ENCODE results near the gene MLXIP. TPM values are rescaled to one million over a fixed set of nuclear protein-coding genes. Genes with fewer than 3 reads are reported as not detected.
"Not testable (repeated sequence)": the region's sequence is repeated elsewhere in the genome, so short reads cannot be mapped to it uniquely, and the experiment has no call there.

MLXIP gene
- total RNA-seq, 1 donor from 2014 or later, result 34.2 TPM

DNA sequence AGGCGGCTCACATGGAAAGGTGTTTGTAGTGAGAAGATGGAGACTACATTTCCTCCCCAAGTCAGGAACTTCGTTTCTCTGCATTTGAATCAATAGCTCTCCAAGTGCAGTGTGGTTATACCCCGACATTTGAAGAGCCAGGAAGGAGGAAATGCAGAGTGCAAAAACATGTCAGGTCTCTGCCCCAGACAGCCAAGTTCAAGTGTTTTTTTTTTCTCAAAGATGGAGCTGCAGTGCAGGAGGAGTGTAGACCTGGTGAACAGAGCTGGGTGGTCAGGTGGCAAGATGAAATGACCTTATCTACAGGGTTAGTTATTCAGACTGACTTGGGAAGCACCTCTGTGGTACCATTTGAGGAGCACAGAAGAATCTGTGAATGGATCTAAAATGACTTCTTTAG is 21.3 kb downstream of the MLXIP start:
- Histone ChIP-seq H3K27me3 (ENCODE audit: control insufficient read depth, insufficient read depth, low read length) (no peaks in the 10 kb centered on the region), H3K36me3 (ENCODE audit: control insufficient read depth, insufficient read depth, low read length) (no peaks in the 10 kb centered on the region), H3K4me3 (ENCODE audit: low read depth, low read length) (no peak overlapping the region)
- TF ChIP-seq, protein P1, sequence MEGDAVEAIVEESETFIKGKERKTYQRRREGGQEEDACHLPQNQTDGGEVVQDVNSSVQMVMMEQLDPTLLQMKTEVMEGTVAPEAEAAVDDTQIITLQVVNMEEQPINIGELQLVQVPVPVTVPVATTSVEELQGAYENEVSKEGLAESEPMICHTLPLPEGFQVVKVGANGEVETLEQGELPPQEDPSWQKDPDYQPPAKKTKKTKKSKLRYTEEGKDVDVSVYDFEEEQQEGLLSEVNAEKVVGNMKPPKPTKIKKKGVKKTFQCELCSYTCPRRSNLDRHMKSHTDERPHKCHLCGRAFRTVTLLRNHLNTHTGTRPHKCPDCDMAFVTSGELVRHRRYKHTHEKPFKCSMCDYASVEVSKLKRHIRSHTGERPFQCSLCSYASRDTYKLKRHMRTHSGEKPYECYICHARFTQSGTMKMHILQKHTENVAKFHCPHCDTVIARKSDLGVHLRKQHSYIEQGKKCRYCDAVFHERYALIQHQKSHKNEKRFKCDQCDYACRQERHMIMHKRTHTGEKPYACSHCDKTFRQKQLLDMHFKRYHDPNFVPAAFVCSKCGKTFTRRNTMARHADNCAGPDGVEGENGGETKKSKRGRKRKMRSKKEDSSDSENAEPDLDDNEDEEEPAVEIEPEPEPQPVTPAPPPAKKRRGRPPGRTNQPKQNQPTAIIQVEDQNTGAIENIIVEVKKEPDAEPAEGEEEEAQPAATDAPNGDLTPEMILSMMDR (IDR thresholded peaks at IDR 0.05; ENCODE audit: insufficient read depth, low read length, poor library complexity, severe bottlenecking), result no peak
- no peak for DNase-seq (ENCODE audit: low read depth)

DNA sequence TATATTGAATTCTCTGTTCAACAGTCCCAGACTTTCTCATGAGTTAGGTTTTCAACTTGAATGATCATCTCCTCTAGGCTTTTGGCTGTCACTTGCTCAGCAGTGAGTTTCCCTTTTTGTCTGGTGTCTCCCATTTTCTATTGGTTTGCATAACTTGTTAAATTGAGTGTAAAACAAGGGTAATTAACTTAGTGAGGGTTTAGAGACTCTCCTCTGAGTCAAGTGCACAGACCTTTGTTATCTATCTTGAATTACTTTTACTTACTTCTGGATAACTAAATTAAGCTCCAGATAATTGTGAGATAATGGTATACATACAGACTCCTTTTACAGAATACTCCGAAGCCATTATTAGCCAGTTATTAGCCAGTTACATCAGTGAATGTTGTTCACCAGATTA is 22.0 kb downstream of the MLXIP start:
- H3K36me3 ChIP-seq (ENCODE audit: control insufficient read depth, insufficient read depth, low read length), result no peaks in the 10 kb centered on the region
- H3K4me3 ChIP-seq (ENCODE audit: low read depth, low read length), result no peak overlapping the region
- TF ChIP-seq, protein P1 (IDR thresholded peaks at IDR 0.05; ENCODE audit: insufficient read depth, low read length, poor library complexity, severe bottlenecking), result no peak
- no peak for DNase-seq (ENCODE audit: low read depth)
- no peaks in the 10 kb centered on the region for H3K27me3 ChIP-seq (ENCODE audit: control insufficient read depth, insufficient read depth, low read length)

DNA sequence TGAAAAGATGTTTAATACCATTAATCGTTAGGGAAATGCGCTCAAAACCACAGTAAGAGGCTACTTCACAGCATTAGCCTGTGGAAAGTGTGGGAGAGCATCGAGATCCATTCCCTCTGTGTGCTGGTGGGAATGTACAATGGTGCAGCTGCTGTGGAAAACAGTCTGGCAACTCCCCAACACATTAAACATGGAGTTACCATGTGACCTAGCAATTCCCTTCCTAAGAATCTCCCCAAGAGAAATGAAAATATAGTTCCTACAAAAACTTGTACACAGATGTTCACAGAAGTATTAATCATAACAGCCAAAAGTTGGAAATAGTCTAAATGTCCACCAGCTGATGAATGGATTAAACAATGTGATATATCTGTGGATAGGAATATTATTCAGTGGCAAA is 23.8 kb downstream of the MLXIP start:
- TF ChIP-seq, protein P1 (IDR thresholded peaks at IDR 0.05; ENCODE audit: insufficient read depth, low read length, poor library complexity, severe bottlenecking), result no peak
- Histone ChIP-seq H3K27me3 (ENCODE audit: control insufficient read depth, insufficient read depth, low read length) (no peaks in the 10 kb centered on the region), H3K4me3 (ENCODE audit: low read depth, low read length) (no peak overlapping the region), H3K36me3 (ENCODE audit: control insufficient read depth, insufficient read depth, low read length) (no peaks in the 10 kb centered on the region)
- DNase-seq (ENCODE audit: low read depth), result no peak

DNA sequence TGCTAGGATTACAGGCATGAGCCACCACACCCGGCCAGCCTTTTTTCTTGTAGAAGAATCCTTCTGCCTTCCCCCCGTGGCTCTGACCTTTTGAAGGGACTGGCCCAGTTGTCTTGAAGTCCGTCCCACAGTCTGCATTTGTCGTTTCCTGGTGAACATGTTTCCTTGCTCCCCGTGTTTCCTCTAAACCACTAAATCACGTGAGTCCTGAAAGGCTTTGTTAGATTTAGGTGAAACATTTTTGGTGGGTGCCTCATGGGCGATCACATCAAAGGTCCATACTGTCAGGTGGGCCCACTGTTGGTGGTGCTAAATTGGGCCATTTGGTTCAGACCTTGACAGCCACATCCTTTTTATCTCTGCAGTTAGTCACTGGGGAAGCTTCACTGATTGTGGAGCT is 26.3 kb downstream of the MLXIP start:
- no peaks in the 10 kb centered on the region for H3K27me3 ChIP-seq (ENCODE audit: control insufficient read depth, insufficient read depth, low read length)
- H3K36me3 ChIP-seq (ENCODE audit: control insufficient read depth, insufficient read depth, low read length), result no peaks in the 10 kb centered on the region
- DNase-seq (ENCODE audit: low read depth), result no peak
- TF ChIP-seq, protein P1 (IDR thresholded peaks at IDR 0.05; ENCODE audit: insufficient read depth, low read length, poor library complexity, severe bottlenecking), result no peak
- no peak overlapping the region for H3K4me3 ChIP-seq (ENCODE audit: low read depth, low read length)

DNA sequence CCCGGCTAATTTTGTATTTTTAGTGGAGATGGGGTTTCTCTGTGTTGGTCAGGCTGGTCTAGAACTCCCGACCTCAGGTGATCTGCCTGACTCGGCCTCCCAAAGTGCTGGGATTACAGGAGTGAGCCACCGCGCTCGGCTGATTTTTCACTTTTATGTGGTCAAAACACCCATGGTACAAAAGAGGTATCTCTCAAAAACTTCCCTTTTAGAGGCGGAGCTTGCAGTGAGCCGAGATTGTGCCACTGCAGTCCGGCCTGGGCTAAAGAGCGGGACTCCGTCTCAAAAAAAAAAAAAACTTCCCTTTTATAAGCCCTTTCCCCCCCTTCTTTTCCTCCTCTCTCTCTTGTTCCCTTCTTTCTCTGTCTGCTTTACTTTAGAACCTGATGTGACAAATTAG is 26.9 kb downstream of the MLXIP start:
- not testable (repeated sequence) for H3K27me3 ChIP-seq (ENCODE audit: control insufficient read depth, insufficient read depth, low read length)

DNA sequence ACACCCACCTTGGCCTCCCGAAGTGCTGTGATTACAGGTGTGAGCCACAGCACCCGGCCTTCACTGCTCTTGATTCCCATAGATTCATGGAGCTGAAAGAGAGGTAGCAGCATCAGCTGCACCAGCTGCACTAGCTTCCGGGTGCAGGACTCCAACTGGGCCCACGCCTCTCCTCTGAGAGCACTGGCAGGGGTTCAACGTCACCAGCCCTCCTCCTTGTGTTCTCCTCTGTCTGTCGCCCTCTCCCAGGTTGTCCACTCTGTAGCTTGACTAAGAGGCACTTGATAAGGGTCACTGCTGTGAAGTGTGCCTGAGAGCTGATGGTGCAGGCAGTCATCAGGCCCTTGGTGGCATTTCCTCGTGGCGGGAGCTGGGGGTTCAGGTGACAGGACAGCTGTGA is 28.3 kb downstream of the MLXIP start:
- TF ChIP-seq, protein P1 (IDR thresholded peaks at IDR 0.05; ENCODE audit: insufficient read depth, low read length, poor library complexity, severe bottlenecking), result no peak
- Histone ChIP-seq H3K27me3 (ENCODE audit: control insufficient read depth, insufficient read depth, low read length) (no peaks in the 10 kb centered on the region), H3K4me3 (ENCODE audit: low read depth, low read length) (no peak overlapping the region), H3K36me3 (ENCODE audit: control insufficient read depth, insufficient read depth, low read length) (no peaks in the 10 kb centered on the region)
- DNase-seq (ENCODE audit: low read depth), result no peak

More for the DNA sequence above, 26.9 kb downstream of the MLXIP start:
- not testable (repeated sequence) for DNase-seq (ENCODE audit: low read depth); H3K4me3 ChIP-seq (ENCODE audit: low read depth, low read length); H3K36me3 ChIP-seq (ENCODE audit: control insufficient read depth, insufficient read depth, low read length)

Data from kidney epithelial cell (primary cell).